NOMO-1 treated with DMSO at 0.1 percent for 48 hours (cell line): ENCODE results near the gene ZEB1.
"Not testable (repeated sequence)": the region's sequence is repeated elsewhere in the genome, so short reads cannot be mapped to it uniquely, and the experiment has no call there.

Experiments
- DNase-seq: peaks from one replicate; lab custom pipeline; 2025; ENCODE audit not compliant: unreplicated experiment; lab: John Stamatoyannopoulos, UW

ZEB1 gene

GRCh38 chr10:31419394-31420063, 100.5 kb downstream of the ZEB1 start:
- no peak for DNase-seq

DNA sequence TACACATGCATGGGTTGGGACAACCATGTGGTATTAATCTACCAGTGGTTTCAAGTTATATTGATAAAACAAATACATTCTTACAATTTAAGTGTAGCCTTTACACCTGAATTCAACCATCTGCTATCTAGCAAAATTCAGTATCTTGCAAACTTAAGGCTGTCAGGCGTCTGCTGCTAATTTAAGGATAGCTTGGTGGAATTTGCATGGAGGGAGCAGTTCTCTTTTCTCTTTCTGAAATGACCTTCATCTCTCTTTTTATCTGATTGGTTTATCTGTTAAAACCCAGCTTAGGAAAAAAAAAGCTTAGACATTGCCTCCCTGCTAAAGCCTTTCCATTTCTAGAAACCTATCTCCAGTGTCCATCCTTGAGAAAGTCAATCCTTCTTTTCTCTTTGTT, 102.3 kb downstream of the ZEB1 start:
- DNase-seq, result no peak

DNA sequence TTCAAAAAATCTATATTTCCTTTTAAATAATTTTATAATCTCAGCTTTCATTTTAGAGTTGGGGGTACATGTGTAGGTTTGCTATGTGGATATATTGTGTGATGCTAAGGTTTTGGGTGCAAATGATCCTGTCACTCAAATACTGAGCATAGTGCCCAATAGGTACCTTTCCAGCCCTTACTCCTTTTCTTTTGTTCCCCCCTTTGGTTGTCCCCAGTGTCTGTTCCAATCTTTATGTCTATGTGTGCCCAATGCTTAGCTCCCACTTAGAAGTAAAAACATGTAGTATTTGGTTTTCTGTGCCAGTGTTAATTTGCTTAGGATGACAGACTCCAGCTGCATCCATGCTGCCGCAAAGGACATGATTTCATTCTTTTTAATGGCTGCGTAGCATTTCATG, 103.6 kb downstream of the ZEB1 start:
- DNase-seq, result no peak

DNA sequence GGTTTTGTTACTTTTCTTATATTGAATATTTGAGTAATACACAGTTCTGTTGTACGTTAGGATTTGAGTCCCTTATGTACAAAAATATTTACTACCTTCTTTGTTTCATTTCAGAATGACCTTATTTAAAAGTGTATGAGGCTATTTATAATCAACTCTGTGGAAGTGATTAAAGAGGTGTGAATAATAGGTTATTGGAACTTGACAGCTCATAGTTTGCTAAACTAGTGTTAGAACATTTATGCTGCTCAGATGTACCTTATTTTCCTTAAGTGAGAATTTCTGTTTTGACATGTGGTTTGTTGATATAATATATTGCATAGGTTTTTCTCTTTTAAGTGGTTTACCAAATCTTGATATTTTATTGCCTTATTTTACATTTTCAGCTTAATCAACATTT, 105.5 kb downstream of the ZEB1 start:
- no peak for DNase-seq

- DNase-seq, result no peak
Measured at GRCh38 chr10:31426401-31426800, 107.4 kb downstream of the ZEB1 start.

DNA sequence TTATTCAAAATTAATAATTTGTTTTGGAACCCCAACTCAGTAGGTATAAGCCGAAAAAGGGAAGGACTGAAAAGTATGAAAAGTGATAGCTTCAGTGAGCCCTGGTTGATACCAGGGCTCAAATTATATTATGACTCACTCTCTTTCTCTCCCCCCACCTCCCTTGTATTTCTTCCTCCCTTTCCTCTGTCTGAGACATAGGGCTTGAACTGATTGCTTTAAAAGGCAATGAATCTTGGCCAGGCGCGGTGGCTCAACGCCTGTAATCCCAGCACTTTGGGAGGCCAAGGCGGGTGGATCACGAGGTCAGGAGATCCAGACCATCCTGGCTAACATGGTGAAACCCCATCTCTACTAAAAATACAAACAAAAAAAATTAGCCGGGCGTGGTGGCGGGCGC, 108.3 kb downstream of the ZEB1 start:
- not testable (repeated sequence) for DNase-seq

GRCh38 chr10:31428499-31428898, 109.5 kb downstream of the ZEB1 start:
- DNase-seq, result not testable (repeated sequence)

DNA sequence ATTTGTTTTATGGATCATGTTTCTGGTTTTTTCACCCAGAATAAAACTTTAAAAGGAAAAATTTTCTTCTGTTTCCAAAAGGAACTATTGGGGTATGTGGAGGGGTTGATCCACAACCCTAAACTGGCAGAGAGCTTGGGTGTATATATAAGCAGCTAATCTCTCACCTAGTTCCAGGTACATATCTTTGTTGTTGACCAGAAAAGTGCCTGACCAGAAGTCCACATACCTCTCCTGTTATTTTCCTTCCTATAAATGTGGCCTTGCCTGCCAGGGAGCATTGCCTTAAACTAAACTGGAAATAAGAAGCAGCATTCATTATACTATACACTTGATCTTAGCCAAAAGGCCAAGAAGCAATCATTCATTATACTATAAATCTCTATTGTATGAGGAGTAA, 112.0 kb downstream of the ZEB1 start:
- DNase-seq, result no peak

- no peak for DNase-seq
Measured at GRCh38 chr10:31437959-31438358, 118.9 kb downstream of the ZEB1 start.

GRCh38 chr10:31451766-31452165, 132.8 kb downstream of the ZEB1 start:
- DNase-seq, result no peak

GRCh38 chr10:31456468-31456867, 137.5 kb downstream of the ZEB1 start:
- no peak for DNase-seq

DNA sequence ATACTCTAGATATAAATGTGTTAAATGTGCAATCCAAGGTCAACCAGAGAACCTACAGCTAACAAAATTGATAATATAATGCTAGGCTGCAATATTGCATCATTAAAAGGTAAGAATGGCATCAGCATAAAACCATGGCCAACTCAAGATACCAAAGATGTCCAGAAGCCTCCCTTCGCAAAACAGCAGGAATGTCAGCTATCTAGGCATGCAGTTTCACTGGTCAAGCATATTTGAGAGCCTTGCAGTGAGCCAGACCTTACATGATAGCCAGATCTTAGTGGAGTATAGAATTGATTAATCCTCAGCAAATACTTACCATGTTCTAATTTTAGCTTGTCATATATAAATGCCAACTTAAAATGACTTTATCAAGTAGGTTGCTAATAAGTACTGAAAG, 138.8 kb downstream of the ZEB1 start:
- DNase-seq, result no peak

GRCh38 chr10:31458974-31459373, 140.0 kb downstream of the ZEB1 start:
- no peak for DNase-seq

DNA sequence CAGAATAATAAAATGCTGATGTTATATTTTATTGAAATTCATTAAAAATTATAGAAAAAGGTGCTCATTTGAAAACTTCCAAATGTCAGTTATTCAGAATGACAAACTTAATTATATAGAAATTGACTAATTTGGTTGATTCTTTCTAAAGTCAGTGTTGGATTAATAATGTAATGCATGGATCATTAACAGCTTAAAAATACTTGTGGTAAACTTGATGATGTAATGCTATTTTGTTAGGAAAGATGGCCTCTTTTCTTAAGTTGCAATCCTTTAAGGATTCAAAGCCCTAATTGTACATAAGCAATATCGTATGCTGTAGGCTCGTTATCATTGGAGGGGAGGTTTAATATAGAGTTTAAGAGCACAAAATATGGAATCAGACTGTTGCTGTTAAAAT, 141.2 kb downstream of the ZEB1 start:
- no peak for DNase-seq

DNA sequence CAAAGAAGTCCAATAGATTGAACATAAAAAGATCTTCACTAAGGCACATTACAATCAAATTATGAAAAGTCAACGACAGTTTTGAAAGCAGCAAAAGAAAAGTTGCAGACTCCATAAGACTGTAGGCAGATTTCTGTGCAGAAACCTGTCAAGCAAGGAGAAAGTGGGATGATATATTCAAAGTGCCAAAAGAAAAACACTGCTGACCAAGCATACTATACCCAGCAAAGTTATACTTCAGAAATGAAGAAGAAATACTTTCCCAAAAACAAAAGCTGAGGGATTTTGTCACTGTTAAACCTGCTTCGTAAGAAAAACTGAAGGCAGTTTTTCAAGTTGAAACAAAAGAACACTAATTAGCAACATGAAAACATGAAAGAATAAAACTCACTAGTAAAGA, 145.5 kb downstream of the ZEB1 start:
- DNase-seq, result no peak

GRCh38 chr10:31466313-31466712, 147.3 kb downstream of the ZEB1 start:
- DNase-seq, result peak; percentile 7

DNA sequence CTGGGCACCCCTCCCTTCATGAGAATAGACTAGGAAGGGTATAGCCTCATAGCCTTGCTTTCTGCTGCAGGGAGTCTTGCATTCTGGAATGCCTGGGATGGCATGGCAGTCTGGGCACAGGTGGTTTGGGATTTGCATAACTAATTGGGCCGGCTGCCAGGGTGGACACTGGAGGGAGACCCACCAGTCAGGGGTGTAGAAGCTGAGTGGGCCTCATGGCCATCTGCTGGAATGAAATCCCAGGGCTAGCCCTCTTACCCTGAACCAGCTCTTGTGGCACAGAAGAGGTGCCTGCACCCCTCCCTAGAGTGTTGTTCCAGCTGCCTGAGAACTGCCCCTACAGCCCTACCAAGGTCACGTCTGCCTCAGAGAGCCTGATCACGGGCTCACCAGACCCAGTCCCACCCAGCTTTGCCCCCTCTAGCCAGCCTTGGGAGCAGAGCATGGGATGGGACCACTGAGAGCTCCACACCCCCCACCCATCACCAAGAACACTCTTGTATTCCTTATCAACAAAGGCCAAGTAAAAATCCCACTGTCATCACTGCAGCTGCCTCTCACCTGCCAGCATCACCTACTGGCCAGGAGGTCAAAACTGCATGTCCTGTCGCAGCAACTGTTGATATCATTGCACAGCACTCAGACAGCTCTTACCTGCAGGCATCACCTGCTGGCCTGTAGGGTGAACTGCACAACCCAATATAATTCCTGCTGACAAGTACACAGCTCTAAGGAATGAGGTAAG, 148.9 kb downstream of the ZEB1 start:
- DNase-seq, result no peak

DNA sequence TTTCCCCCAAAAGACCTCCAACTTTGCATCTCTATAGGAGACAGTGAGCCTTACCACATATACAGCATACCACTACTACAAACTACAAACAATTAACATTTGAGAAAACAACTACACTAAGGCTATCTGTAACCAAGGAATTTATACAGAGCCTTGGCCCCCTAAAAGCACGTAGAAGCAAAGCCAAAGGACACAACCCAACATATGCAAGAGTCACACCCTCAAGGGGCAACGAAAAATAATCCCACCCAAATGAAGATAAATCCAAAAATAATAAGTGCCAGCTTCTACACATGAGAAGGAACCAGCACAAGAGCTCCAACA, 149.5 kb downstream of the ZEB1 start:
- no peak for DNase-seq

DNA sequence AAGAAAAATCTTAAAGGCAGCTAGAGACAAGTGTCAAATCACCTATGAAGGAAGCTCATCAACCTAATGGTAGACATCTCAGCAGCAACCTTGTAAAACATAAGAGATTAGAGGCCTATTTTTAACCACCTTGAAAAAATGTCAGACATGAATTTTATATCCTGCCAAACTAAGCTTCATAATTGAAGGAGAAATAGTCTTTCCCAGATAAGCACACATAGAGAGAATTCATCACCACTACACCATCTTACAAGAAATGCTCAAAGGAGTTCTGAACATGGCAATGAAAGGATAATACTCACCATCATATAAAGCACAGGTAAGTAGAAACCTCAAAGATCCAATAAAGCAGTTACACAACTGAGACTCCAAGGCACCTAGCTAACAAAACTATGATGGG, 156.5 kb downstream of the ZEB1 start:
- DNase-seq, result no peak

- no peak for DNase-seq
Measured at GRCh38 chr10:31476088-31476487, 157.1 kb downstream of the ZEB1 start.

GRCh38 chr10:31477584-31477983, 158.6 kb downstream of the ZEB1 start:
- no peak for DNase-seq

GRCh38 chr10:31479752-31480151, 160.7 kb downstream of the ZEB1 start:
- no peak for DNase-seq

- DNase-seq, result no peak
Measured at GRCh38 chr10:31483546-31483945, 164.5 kb downstream of the ZEB1 start.
